ENCODE data around the gene ASPSCR1. TPM values are rescaled to one million over a fixed set of nuclear protein-coding genes. Genes with fewer than 3 reads are reported as not detected.

The ASPSCR1 gene
- total and polyA plus RNA-seq, 2 of the 8 experiments (the other 6 are each of a cell fraction or from before 2014, with no cell fraction given), result 33.3 to 43.7 TPM

GRCh38 chr17:82031885-82032627 lies 54.6 kb downstream of the ASPSCR1 start (continued):
- no peak for TF ChIP-seq CHD7 (IDR thresholded peaks at IDR 0.05; ENCODE audit: insufficient replicate concordance, low read length)
- TF ChIP-seq ATF3 (IDR thresholded peaks at IDR 0.05; ENCODE audit: insufficient read depth, low read depth, low read length), result no peak
- TF ChIP-seq KDM4A (IDR thresholded peaks at IDR 0.05; ENCODE audit: low read depth, low read length, severe bottlenecking), result peak; percentile 73
- peak; percentile 60 for TF ChIP-seq SAP30 (IDR thresholded peaks at IDR 0.05; ENCODE audit: insufficient read depth, insufficient replicate concordance, low read length)
- peak; percentile 86 for TF ChIP-seq MAX (IDR thresholded peaks at IDR 0.05)
- no peak for TF ChIP-seq SIX5 (IDR thresholded peaks at IDR 0.05; ENCODE audit: low read depth, low read length)
- TF ChIP-seq E2F6 (IDR thresholded peaks at IDR 0.05), result 0 out of 2 replicates have a peak, but pooled peaks have one; percentile 28
- TF ChIP-seq SP1 (IDR thresholded peaks at IDR 0.05; ENCODE audit: low read depth, low read length), result no peak
